Endodermal cell (in vitro differentiated cells): ENCODE results near the gene DOCK4. TPM values are rescaled to one million over a fixed set of nuclear protein-coding genes. Genes with fewer than 3 reads are reported as not detected.

Experiments
- DNase-seq: peaks from one replicate; pipeline ENCODE4 v3.0.0-alpha.2; 2017
- H3K27ac ChIP-seq: 2 replicates; pipeline ENCODE4 v1.5.1; 2013; ENCODE audit warnings: mild to moderate bottlenecking, low read depth, low read length, moderate library complexity
- H3K27me3 ChIP-seq: 2 replicates; pipeline ENCODE4 v1.6.1; 2013; ENCODE audit warnings: mild to moderate bottlenecking, low read length, moderate library complexity; ENCODE audit not compliant: insufficient read depth, control insufficient read depth, poor library complexity, severe bottlenecking
- H3K36me3 ChIP-seq: 2 replicates; pipeline ENCODE4 v1.7.0; 2013; ENCODE audit warnings: mild to moderate bottlenecking, low read length, moderate library complexity; ENCODE audit not compliant: control insufficient read depth, insufficient read depth
- H3K4me1 ChIP-seq: one replicate; pipeline ENCODE4 v1.7.0; 2013; ENCODE audit warnings: low read length; ENCODE audit not compliant: control insufficient read depth, insufficient read depth
- H3K4me3 ChIP-seq: 2 replicates; pipeline ENCODE4 v1.5.1; 2013; ENCODE audit warnings: mild to moderate bottlenecking, low read length, moderate library complexity
- H3K9ac ChIP-seq: 2 replicates; pipeline ENCODE4 v1.6.1; 2013; ENCODE audit warnings: mild to moderate bottlenecking, low read length, moderate library complexity; ENCODE audit not compliant: poor library complexity, severe bottlenecking; ENCODE audit errors: extremely low read depth
- H3K9me3 ChIP-seq: 2 replicates; pipeline ENCODE4 v1.6.1; 2013; ENCODE audit warnings: mild to moderate bottlenecking, low read length, moderate library complexity; ENCODE audit not compliant: control insufficient read depth
- H3K27ac Mint-ChIP-seq: 2 replicates; pipeline ENCODE4 v1.8.0; 2020; ENCODE audit warnings: mixed read lengths
- H3K27me3 Mint-ChIP-seq: 2 replicates; pipeline ENCODE4 v1.8.0; 2021; ENCODE audit warnings: mild to moderate bottlenecking, mixed read lengths; ENCODE audit not compliant: insufficient read depth
- H3K36me3 Mint-ChIP-seq: 2 replicates; pipeline ENCODE4 v1.8.0; 2020; ENCODE audit warnings: low read depth, mixed read lengths
- H3K4me1 Mint-ChIP-seq: 2 replicates; pipeline ENCODE4 v1.8.0; 2020; ENCODE audit warnings: mixed read lengths
- H3K4me3 Mint-ChIP-seq: 2 replicates; pipeline ENCODE4 v1.8.0; 2020; ENCODE audit warnings: mild to moderate bottlenecking, moderate library complexity, mixed read lengths
- H3K9me3 Mint-ChIP-seq: 2 replicates; pipeline ENCODE4 v1.8.0; 2020; ENCODE audit warnings: mild to moderate bottlenecking, mixed read lengths
- WGBS, 2 experiments: methylation state at CpG; one replicate each; pipeline versions ENCODE4 v1.1.5 to v1.1.7; 2013; ENCODE audit warnings: missing lambda C conversion rate in 2 of 2, mixed read lengths in 1 of 2; ENCODE audit not compliant: insufficient coverage in 1 of 2, insufficient read length in 1 of 2; 5-methylcytosine and 5-hydroxymethylcytosine counted together
- total RNA-seq, 2 donors: library from RNA; stranded (reverse); fragmentation: NEBNext Ultra II Directional in 1 of 2; extraction: Animal tissue kit (Norgen Biotek cat#: 25700) in 1 of 2; gene quantifications; 2 replicates in 1 of 2; 3 replicates in 1 of 2; pipeline ENCODE4 v1.2.1, GENCODE V29; 2021
- TF ChIP-seq, protein P1 (sequence below): fragments of 200-600 bp; sonication (generic); conservative IDR thresholded peaks from 2 replicates; pipeline ENCODE4 v1.5.0; 2021; ENCODE audit warnings: antibody characterized with exemption, mild to moderate bottlenecking

Gene DOCK4
- total RNA-seq, 2 donors from 2014 or later, result 11.2 to 15.3 TPM

DNA sequence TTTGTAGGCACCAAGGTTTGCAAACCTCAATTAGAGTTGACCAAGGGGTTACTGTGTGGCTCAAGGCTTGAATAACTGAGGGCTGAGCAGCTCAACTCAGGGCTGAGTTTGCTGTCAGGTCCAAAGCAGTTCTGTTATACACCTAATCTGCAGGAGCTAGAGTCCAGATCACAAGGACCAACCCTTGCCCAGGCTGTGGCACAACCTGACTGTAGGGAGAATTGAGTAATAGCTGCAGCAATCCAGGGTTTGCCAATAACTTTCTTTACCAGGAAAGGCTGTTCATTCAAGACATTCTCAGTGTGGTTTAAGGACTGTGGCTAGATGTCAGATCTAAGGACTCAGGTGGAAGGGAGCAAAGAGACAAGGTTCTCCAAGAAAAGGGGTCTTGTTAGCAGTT, 528.4 kb downstream of the DOCK4 start:
- H3K27ac ChIP-seq, result no peak overlapping the region
- no peak overlapping the region for H3K4me3 ChIP-seq
- TF ChIP-seq, protein P1, sequence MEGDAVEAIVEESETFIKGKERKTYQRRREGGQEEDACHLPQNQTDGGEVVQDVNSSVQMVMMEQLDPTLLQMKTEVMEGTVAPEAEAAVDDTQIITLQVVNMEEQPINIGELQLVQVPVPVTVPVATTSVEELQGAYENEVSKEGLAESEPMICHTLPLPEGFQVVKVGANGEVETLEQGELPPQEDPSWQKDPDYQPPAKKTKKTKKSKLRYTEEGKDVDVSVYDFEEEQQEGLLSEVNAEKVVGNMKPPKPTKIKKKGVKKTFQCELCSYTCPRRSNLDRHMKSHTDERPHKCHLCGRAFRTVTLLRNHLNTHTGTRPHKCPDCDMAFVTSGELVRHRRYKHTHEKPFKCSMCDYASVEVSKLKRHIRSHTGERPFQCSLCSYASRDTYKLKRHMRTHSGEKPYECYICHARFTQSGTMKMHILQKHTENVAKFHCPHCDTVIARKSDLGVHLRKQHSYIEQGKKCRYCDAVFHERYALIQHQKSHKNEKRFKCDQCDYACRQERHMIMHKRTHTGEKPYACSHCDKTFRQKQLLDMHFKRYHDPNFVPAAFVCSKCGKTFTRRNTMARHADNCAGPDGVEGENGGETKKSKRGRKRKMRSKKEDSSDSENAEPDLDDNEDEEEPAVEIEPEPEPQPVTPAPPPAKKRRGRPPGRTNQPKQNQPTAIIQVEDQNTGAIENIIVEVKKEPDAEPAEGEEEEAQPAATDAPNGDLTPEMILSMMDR, result no peak
- Mint-ChIP-seq H3K27ac (no peak overlapping the region), H3K36me3 (no peaks in the 10 kb centered on the region), H3K27me3 (peaks cover 4% of the 10 kb centered on the region), H3K4me3 (no peak overlapping the region), H3K4me1 (no peaks in the 10 kb centered on the region), H3K9me3 (no peaks in the 10 kb centered on the region)
- H3K4me1 ChIP-seq, result no peaks in the 10 kb centered on the region
- no peak overlapping the region for H3K9ac ChIP-seq
- DNase-seq, result no peak
- H3K9me3 ChIP-seq, result no peaks in the 10 kb centered on the region
- H3K27me3 ChIP-seq, result no peaks in the 10 kb centered on the region
- H3K36me3 ChIP-seq, result no peaks in the 10 kb centered on the region

DNA sequence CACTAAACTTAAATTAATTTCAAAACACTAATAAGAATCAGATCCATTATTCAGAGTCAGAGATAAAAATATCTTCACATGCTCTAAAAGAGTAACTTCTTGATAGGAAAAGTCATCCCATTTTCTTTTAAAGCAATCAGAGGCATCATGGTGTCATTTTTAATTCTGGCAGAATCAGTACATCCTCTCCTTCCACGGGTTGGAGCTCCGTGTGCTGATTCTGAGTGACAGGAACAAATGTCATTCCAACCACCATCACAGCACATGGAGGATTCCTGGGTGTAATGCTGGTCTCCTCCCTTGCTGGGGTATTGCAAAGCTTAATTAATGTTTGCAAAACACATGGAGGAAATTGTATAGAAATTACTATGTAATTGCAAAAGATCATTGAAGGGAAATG, 529.4 kb downstream of the DOCK4 start:
- WGBS, 2 experiments, result 42% methylated on average over 2 of the region's 2 CpGs; no CpG with 5 or more reads in 1 of the 2 experiments
- Mint-ChIP-seq H3K4me3 (no peak overlapping the region), H3K27ac (no peak overlapping the region), H3K9me3 (no peaks in the 10 kb centered on the region), H3K36me3 (no peaks in the 10 kb centered on the region), H3K27me3 (peaks cover 4% of the 10 kb centered on the region), H3K4me1 (no peaks in the 10 kb centered on the region)
- H3K27me3 ChIP-seq, result no peaks in the 10 kb centered on the region
- no peak overlapping the region for H3K27ac ChIP-seq
- DNase-seq, result no peak
- no peak overlapping the region for H3K9ac ChIP-seq
- no peaks in the 10 kb centered on the region for H3K4me1 ChIP-seq
- H3K36me3 ChIP-seq, result no peaks in the 10 kb centered on the region
- TF ChIP-seq, protein P1, result no peak
- no peaks in the 10 kb centered on the region for H3K9me3 ChIP-seq
- no peak overlapping the region for H3K4me3 ChIP-seq

Other genes with a start within 250 kb of the DOCK4 start
- 10 to 100 TPM; 20.3 to 20.4 TPM for gene ZNF277, start 296 bp upstream of the DOCK4 start, total RNA-seq
- gene IFRD1, start 244.1 kb upstream of the DOCK4 start, total RNA-seq, result 10 to 100 TPM; 54.3 to 57.6 TPM